Neural crest cell (in vitro differentiated cells): ENCODE results near the gene USP49. TPM values are rescaled to one million over a fixed set of nuclear protein-coding genes. Genes with fewer than 3 reads are reported as not detected.

Experiments used
- DNase-seq: peaks from one replicate; pipeline ENCODE4 v3.0.0; 2021; ENCODE audit warnings: low read depth, mixed read lengths, low spot score
- H3K27ac Mint-ChIP-seq: one replicate; pipeline ENCODE4 v1.8.0; 2021; ENCODE audit warnings: mild to moderate bottlenecking, mixed read lengths; ENCODE audit not compliant: unreplicated experiment
- H3K27me3 Mint-ChIP-seq: 2 replicates; pipeline ENCODE4 v1.8.0; 2021; ENCODE audit warnings: low read depth, mild to moderate bottlenecking, mixed read lengths
- H3K36me3 Mint-ChIP-seq: 2 replicates; pipeline ENCODE4 v1.8.0; 2021; ENCODE audit warnings: low read depth, mild to moderate bottlenecking, mixed read lengths
- H3K4me1 Mint-ChIP-seq: 2 replicates; pipeline ENCODE4 v1.8.0; 2021; ENCODE audit warnings: mixed read lengths
- H3K4me3 Mint-ChIP-seq: one replicate; pipeline ENCODE4 v1.8.0; 2021; ENCODE audit warnings: mild to moderate bottlenecking, mixed read lengths
- H3K9me3 Mint-ChIP-seq: 2 replicates; pipeline ENCODE4 v1.8.0; 2021; ENCODE audit warnings: mixed read lengths
- total RNA-seq: library from RNA; stranded (reverse); gene quantifications from 2 replicates; pipeline ENCODE4 v1.2.1, GENCODE V29; 2021
- TF ChIP-seq, protein P1 (sequence below): fragments of 200-600 bp; sonication (generic); conservative IDR thresholded peaks from 2 replicates; pipeline ENCODE4 v1.5.0; 2021; ENCODE audit warnings: antibody characterized with exemption, mild to moderate bottlenecking

Gene USP49
- total RNA-seq, 1 donor from 2014 or later, result 25.1 TPM

DNA sequence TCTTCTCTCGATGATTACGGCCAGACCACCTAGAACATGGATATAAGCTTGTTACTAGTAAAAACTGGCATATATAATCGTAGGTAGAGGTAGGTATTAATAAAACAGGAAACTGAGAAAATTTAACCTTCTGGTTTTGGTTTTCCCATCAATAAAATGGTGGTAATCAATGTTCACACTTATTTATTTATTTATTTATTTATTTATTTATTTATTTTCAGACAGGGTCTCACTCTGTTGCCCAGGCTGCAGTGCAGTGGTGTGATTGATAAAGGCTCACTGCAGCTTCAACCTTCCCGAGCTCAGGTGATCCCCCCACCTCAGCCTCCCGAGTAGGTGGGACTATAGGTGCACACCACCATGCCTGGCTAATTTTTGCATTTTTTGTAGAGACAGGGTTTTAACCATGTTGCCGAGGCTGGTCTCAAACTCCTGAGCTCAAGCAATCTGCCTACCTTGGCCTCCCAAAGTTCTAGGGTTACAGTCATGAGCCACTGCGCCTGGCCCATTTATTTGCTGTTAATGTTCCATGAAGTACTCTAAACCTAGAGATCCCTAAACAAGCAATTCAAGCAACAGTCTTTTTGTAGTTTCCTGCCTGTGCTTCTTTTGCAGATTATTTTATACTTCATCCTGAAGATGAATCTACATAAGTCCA is 96.1 kb downstream of the USP49 start:
- Mint-ChIP-seq H3K4me1 (no peaks in the 10 kb centered on the region), H3K27ac (no peak overlapping the region)

DNA sequence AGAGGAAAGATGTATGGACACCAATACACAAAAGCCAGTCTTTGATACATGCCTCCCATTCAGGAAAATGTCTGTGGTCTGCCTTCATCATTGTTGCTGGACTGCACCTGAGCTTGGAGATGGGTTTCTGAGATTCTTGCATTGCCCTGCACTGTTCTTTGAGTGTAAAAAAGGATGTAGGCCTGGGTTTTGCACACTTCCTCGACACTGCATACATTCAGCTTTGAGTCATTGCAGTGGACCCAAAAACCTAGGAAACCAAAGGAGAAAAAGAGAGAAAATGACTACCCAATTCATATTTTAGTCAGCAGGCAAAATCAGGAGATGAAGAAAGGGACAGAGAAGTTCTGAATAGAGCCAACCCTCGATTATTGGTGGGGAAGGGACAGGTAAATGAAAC is 98.7 kb downstream of the USP49 start:
- Mint-ChIP-seq H3K27ac (no peak overlapping the region), H3K4me3 (no peak overlapping the region), H3K9me3 (no peaks in the 10 kb centered on the region), H3K36me3 (no peaks in the 10 kb centered on the region), H3K27me3 (no peaks in the 10 kb centered on the region), H3K4me1 (no peaks in the 10 kb centered on the region)
- DNase-seq, result no peak
- TF ChIP-seq, protein P1, sequence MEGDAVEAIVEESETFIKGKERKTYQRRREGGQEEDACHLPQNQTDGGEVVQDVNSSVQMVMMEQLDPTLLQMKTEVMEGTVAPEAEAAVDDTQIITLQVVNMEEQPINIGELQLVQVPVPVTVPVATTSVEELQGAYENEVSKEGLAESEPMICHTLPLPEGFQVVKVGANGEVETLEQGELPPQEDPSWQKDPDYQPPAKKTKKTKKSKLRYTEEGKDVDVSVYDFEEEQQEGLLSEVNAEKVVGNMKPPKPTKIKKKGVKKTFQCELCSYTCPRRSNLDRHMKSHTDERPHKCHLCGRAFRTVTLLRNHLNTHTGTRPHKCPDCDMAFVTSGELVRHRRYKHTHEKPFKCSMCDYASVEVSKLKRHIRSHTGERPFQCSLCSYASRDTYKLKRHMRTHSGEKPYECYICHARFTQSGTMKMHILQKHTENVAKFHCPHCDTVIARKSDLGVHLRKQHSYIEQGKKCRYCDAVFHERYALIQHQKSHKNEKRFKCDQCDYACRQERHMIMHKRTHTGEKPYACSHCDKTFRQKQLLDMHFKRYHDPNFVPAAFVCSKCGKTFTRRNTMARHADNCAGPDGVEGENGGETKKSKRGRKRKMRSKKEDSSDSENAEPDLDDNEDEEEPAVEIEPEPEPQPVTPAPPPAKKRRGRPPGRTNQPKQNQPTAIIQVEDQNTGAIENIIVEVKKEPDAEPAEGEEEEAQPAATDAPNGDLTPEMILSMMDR, result no peak

More for the DNA sequence above, 96.1 kb downstream of the USP49 start:
- DNase-seq, result no peak
- no peaks in the 10 kb centered on the region for H3K36me3 Mint-ChIP-seq
- no peaks in the 10 kb centered on the region for H3K9me3 Mint-ChIP-seq
- H3K4me3 Mint-ChIP-seq, result no peak overlapping the region
- TF ChIP-seq, protein P1, result no peak
- no peaks in the 10 kb centered on the region for H3K27me3 Mint-ChIP-seq

DNA sequence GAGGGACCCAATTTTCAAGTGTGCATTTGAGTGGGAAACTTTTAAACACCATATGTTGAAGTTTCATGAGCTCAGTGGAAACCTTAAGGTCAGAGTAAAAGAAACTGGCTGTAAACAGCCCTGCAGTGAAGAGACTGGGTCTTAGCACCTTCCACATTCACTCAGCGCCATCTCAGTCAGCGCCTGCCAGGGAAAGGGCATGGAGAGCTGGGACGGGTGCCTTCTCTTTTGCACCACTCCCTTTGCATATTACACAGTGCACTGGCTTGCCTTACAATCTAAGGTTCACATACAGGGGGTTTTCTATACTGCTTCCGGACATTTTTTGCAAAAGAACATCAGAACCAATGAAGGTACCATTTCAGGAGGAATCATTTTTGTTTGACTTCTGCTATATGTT is 103.2 kb downstream of the USP49 start:
- Mint-ChIP-seq H3K4me3 (peak overlapping the region; percentile 25), H3K36me3 (peaks cover 8% of the 10 kb centered on the region), H3K4me1 (peaks cover 12% of the 10 kb centered on the region), H3K9me3 (no peaks in the 10 kb centered on the region), H3K27ac (no peak overlapping the region), H3K27me3 (peaks cover 5% of the 10 kb centered on the region)
- TF ChIP-seq, protein P1, result no peak
- no peak for DNase-seq

DNA sequence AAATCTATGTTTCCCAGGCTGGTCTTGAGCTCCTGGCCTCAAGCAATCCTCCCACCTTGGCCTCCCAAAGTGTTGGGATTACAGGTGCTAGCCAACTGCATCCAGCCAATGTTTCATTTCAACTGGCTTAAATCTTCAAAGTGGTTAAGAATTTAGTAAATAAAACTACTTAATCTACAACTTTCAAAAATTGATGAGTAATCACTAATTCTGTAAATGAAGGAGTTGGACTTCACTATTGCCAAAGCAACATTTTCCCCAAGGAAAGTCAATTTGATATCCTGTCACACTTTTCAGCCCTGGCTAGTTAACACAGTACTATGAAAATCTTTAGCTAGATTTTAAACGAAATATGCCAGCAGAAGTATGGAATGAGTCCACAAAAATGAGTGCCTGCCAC is 103.9 kb downstream of the USP49 start:
- peaks cover 7% of the 10 kb centered on the region for H3K27me3 Mint-ChIP-seq
- peak overlapping the region; percentile 25 for H3K4me3 Mint-ChIP-seq
- TF ChIP-seq, protein P1, result no peak
- H3K27ac Mint-ChIP-seq, result no peak overlapping the region
- no peaks in the 10 kb centered on the region for H3K9me3 Mint-ChIP-seq
- DNase-seq, result no peak
- peaks cover 14% of the 10 kb centered on the region for H3K4me1 Mint-ChIP-seq
- peaks cover 8% of the 10 kb centered on the region for H3K36me3 Mint-ChIP-seq

DNA sequence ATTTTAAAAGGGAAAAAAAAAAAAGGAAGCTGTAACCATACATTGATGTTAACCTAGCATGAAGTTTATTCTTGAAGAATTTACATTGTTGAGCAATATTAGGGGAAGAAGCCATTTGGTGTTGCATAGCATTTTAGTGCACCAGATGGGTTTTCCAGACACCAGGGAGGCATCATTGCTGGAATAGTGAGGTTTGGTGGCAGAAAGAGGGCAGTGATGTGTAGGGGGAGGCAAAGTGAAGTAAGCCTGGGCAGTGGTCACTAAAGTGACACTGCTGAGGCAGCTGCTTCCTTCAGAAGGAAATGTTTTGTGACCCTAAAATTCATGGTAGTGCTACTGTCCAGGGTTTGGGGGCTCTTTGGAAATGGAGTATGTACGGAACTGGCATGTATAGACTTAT is 105.1 kb downstream of the USP49 start:
- TF ChIP-seq, protein P1, result no peak
- Mint-ChIP-seq H3K27me3 (peaks cover 7% of the 10 kb centered on the region), H3K27ac (no peak overlapping the region), H3K4me3 (peak overlapping the region; percentile 81), H3K4me1 (peaks cover 20% of the 10 kb centered on the region), H3K9me3 (no peaks in the 10 kb centered on the region), H3K36me3 (peaks cover 8% of the 10 kb centered on the region)
- DNase-seq, result no peak
